GM18511 (cell line): ENCODE measurements around the gene ARID3A.
"Not testable (repeated sequence)": the region's sequence is repeated elsewhere in the genome, so short reads cannot be mapped to it uniquely, and the experiment has no call there.

Experiments
- ATAC-seq: cut with Tn5 transposase; IDR thresholded peaks from one replicate; pipeline ENCODE4 v1.9.1; 2021; ENCODE audit warnings: mild to moderate bottlenecking, moderate library complexity; ENCODE audit not compliant: unreplicated experiment

ARID3A gene

GRCh38 chr19:945401-946252 is 19.8 kb downstream of the ARID3A start:
- no peak for ATAC-seq

GRCh38 chr19:947090-947706 is 21.4 kb downstream of the ARID3A start:
- ATAC-seq, result peak; percentile 18

GRCh38 chr19:947707-948539 is 22.1 kb downstream of the ARID3A start:
- peak; percentile 72 for ATAC-seq

GRCh38 chr19:948842-949496 is 23.1 kb downstream of the ARID3A start:
- no peak for ATAC-seq

- ATAC-seq, result no peak
Measured at GRCh38 chr19:950352-951066, 24.7 kb downstream of the ARID3A start.

GRCh38 chr19:952049-952679 is 26.3 kb downstream of the ARID3A start:
- ATAC-seq, result no peak

- ATAC-seq, result no peak
Measured at GRCh38 chr19:952680-953444, 27.0 kb downstream of the ARID3A start.

GRCh38 chr19:953445-954271 is 27.8 kb downstream of the ARID3A start:
- no peak for ATAC-seq

- ATAC-seq, result no peak
Measured at GRCh38 chr19:954272-954671, 28.4 kb downstream of the ARID3A start.

GRCh38 chr19:954672-955494 is 29.0 kb downstream of the ARID3A start:
- no peak for ATAC-seq

- no peak for ATAC-seq
Measured at GRCh38 chr19:955803-956765, 30.2 kb downstream of the ARID3A start.

GRCh38 chr19:956766-957440 is 31.1 kb downstream of the ARID3A start:
- no peak for ATAC-seq

- ATAC-seq, result not testable (repeated sequence)
Measured at GRCh38 chr19:957578-957977, 31.7 kb downstream of the ARID3A start.

GRCh38 chr19:958967-959855 is 33.4 kb downstream of the ARID3A start:
- no peak for ATAC-seq

GRCh38 chr19:960020-960419 is 34.2 kb downstream of the ARID3A start:
- no peak for ATAC-seq
